ENCODE data around the gene BICDL2.

DNA sequence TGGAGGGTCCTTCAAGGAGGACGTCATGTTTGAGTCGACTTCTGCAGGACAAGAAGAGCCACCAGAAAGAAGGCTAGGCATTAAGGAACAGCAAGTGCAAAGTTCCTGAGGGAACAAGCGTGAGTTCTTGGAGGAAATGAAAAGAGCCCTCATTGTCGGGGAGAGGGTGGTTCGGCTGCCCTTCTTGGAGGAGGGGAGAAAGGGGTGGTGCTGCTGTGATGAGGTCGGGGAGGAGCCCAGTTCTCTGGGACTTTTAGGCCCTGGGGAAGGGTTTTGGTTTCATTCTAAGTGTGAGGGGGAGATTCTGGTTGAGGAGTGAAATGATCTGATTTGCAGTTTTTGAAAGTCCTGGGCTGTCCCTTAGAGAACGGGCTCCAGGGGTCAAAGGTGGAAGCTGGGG, 4.1 kb downstream of the BICDL2 start:
- TF ChIP-seq, protein P1, sequence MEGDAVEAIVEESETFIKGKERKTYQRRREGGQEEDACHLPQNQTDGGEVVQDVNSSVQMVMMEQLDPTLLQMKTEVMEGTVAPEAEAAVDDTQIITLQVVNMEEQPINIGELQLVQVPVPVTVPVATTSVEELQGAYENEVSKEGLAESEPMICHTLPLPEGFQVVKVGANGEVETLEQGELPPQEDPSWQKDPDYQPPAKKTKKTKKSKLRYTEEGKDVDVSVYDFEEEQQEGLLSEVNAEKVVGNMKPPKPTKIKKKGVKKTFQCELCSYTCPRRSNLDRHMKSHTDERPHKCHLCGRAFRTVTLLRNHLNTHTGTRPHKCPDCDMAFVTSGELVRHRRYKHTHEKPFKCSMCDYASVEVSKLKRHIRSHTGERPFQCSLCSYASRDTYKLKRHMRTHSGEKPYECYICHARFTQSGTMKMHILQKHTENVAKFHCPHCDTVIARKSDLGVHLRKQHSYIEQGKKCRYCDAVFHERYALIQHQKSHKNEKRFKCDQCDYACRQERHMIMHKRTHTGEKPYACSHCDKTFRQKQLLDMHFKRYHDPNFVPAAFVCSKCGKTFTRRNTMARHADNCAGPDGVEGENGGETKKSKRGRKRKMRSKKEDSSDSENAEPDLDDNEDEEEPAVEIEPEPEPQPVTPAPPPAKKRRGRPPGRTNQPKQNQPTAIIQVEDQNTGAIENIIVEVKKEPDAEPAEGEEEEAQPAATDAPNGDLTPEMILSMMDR (conservative IDR thresholded peaks at IDR 0.05) = no peak
- TF ChIP-seq ZFX (IDR thresholded peaks at IDR 0.05) = no peak

All from C4-2B (cell line).